Natural killer cell (primary cell): ENCODE data around the gene ABCB8. TPM values are rescaled to one million over a fixed set of nuclear protein-coding genes. Genes with fewer than 3 reads are reported as not detected.

Source experiments
- ATAC-seq, 3 donors: fragments of 150-1000 bp in 2 of 3; fragments of 200-7000 bp in 1 of 3; cut with Tn5 transposase; 1 replicate in 1 of 3; 2 replicates in 2 of 3; pipeline ENCODE4 v1.10.0; 2021; ENCODE audit warnings: mild to moderate bottlenecking in 2 of 3, moderate library complexity in 2 of 3
- DNase-seq, 2 donors: peaks; one replicate each; pipeline versions ENCODE4 v3.0.0 to v3.0.0-alpha.2; 2013 to 2021; ENCODE audit warnings: mixed read lengths in 1 of 2
- H3K27ac ChIP-seq: one replicate; pipeline ENCODE4 v1.5.1; 2013; ENCODE audit warnings: mild to moderate bottlenecking, low read length
- H3K27me3 ChIP-seq: one replicate; pipeline ENCODE4 v1.6.1; 2013; ENCODE audit warnings: low read length; ENCODE audit not compliant: control insufficient read depth, insufficient read depth
- H3K36me3 ChIP-seq: one replicate; pipeline ENCODE4 v1.6.1; 2013; ENCODE audit warnings: low read length; ENCODE audit not compliant: control insufficient read depth, insufficient read depth
- H3K4me1 ChIP-seq: one replicate; pipeline ENCODE4 v1.6.1; 2013; ENCODE audit warnings: low read length; ENCODE audit not compliant: control insufficient read depth, insufficient read depth
- H3K4me3 ChIP-seq: one replicate; pipeline ENCODE4 v1.5.1; 2013; ENCODE audit warnings: low read length
- H3K9me3 ChIP-seq: one replicate; pipeline ENCODE4 v1.6.1; 2013; ENCODE audit warnings: low read length; ENCODE audit not compliant: control insufficient read depth, insufficient read depth
- H3K27ac Mint-ChIP-seq, 2 donors: one replicate each; pipeline ENCODE4 v1.8.0; 2022; ENCODE audit warnings: mild to moderate bottlenecking in 2 of 2, mixed read lengths in 2 of 2, moderate library complexity in 1 of 2
- H3K27me3 Mint-ChIP-seq, 2 donors: one replicate each; pipeline ENCODE4 v1.8.0; 2022; ENCODE audit warnings: low read depth in 2 of 2, mixed read lengths in 2 of 2
- H3K36me3 Mint-ChIP-seq: one replicate; pipeline ENCODE4 v1.8.0; 2022; ENCODE audit warnings: mixed read lengths
- H3K4me1 Mint-ChIP-seq, 2 donors: one replicate each; pipeline ENCODE4 v1.8.0; 2022; ENCODE audit warnings: mixed read lengths in 2 of 2
- H3K4me3 Mint-ChIP-seq: one replicate; pipeline ENCODE4 v1.8.0; 2022; ENCODE audit warnings: mild to moderate bottlenecking, moderate library complexity, mixed read lengths
- H3K9me3 Mint-ChIP-seq, 2 donors: one replicate each; pipeline ENCODE4 v1.8.0; 2022; ENCODE audit warnings: mixed read lengths in 2 of 2
- WGBS: methylation state at CpG from one replicate; pipeline ENCODE4 v1.1.7; 2013; ENCODE audit warnings: missing lambda C conversion rate; ENCODE audit not compliant: insufficient coverage; 5-methylcytosine and 5-hydroxymethylcytosine counted together
- intact Hi-C: fragments of 100-400 bp; cut with micrococcal nuclease; formaldehyde crosslinking; loops from one replicate; pipeline ENCODE4 v1.14.2; 2022
- total RNA-seq, 4 donors: library from RNA; stranded (reverse); fragments of 120-200 nt in 1 of 4; gene quantifications; one replicate each; pipeline versions ENCODE4 v1.2.3 to v1.2.4, GENCODE V29; 2013 to 2022
- TF ChIP-seq, protein P1 (sequence below): fragments of 200-600 bp; IDR thresholded peaks from one replicate; pipeline ENCODE4 v1.8.0; 2022; ENCODE audit warnings: antibody characterized with exemption

ABCB8 gene
- total RNA-seq, result 10 to 100 TPM; 50.6 to 60.5 (median 53.7) TPM
- total RNA-seq (2013), result 25.5 TPM

DNA sequence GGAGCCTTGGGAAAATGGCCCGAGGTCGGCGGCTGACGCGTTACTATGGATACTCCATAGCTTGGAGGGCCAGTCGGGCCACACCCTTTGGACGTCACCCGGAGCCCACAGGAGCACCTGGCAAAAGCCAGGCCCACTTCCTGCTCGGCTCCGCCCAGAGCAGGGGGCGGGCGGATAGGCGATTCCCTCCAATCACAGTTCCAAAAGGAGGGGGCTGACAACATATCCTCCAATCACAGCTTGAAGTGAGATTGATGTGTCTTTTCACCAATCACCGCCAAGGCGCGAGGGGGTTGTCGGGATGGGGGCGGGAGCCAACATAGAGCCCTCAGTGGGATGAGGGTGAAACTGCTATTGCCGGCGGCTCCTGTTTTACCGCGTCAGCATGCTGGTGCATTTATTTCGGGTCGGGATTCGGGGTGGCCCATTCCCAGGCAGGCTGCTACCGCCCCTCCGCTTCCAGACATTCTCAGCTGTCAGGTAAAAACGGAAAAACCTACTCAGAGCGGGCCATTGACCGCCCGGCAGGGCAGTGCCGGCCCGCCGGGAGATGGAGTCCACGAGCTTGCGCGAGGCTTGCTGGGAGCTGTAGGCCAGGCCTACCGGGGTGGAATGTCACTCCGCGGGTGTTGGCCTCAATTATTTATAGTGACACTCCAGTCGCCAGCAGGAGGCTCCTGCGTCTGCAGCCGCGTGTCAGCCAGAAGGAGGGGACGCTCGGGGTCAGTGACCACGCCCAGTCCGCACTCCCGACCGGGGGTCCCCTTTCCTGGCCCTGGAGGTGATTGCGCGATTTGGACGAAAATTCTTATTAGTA, at the start of gene ABCB8:
ABCB8 (plus strand) TSS at position 320 of the 817 bp plus-strand sequence; CDS start at position 386, 66 bp downstream.
- intact Hi-C loops, result loop anchor here (1.0 to 2.0 kb wide), 3 partner anchors 30 to 82 kb away; partner anchors contain the start of gene FASTK
- ATAC-seq, result peak; percentile 91 to 96 (median 92)
- peak within 1 kb of the TSS; percentile 96 for H3K27ac ChIP-seq
- Mint-ChIP-seq H3K27me3 (no peaks in the 10 kb centered on the region), H3K9me3 (no peaks in the 10 kb centered on the region), H3K4me3 (peak within 1 kb of the TSS; percentile 95), H3K27ac (peak within 1 kb of the TSS; percentile 96 to 97), H3K4me1 (peaks cover 15 to 16% of the 10 kb centered on the region in 2 donors), H3K36me3 (no peaks in the 10 kb centered on the region)
- no peaks in the 10 kb centered on the region for H3K9me3 ChIP-seq
- DNase-seq, result peak; percentile 95 to 99
- peaks cover 17% of the 10 kb centered on the region for H3K4me1 ChIP-seq
- no peaks in the 10 kb centered on the region for H3K27me3 ChIP-seq
- H3K36me3 ChIP-seq, result no peaks in the 10 kb centered on the region
- peak within 1 kb of the TSS; percentile 84 for H3K4me3 ChIP-seq
- TF ChIP-seq, protein P1, sequence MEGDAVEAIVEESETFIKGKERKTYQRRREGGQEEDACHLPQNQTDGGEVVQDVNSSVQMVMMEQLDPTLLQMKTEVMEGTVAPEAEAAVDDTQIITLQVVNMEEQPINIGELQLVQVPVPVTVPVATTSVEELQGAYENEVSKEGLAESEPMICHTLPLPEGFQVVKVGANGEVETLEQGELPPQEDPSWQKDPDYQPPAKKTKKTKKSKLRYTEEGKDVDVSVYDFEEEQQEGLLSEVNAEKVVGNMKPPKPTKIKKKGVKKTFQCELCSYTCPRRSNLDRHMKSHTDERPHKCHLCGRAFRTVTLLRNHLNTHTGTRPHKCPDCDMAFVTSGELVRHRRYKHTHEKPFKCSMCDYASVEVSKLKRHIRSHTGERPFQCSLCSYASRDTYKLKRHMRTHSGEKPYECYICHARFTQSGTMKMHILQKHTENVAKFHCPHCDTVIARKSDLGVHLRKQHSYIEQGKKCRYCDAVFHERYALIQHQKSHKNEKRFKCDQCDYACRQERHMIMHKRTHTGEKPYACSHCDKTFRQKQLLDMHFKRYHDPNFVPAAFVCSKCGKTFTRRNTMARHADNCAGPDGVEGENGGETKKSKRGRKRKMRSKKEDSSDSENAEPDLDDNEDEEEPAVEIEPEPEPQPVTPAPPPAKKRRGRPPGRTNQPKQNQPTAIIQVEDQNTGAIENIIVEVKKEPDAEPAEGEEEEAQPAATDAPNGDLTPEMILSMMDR, result peak; percentile 56
- 1% methylated on average over 53 of the region's 53 CpGs for WGBS

DNA sequence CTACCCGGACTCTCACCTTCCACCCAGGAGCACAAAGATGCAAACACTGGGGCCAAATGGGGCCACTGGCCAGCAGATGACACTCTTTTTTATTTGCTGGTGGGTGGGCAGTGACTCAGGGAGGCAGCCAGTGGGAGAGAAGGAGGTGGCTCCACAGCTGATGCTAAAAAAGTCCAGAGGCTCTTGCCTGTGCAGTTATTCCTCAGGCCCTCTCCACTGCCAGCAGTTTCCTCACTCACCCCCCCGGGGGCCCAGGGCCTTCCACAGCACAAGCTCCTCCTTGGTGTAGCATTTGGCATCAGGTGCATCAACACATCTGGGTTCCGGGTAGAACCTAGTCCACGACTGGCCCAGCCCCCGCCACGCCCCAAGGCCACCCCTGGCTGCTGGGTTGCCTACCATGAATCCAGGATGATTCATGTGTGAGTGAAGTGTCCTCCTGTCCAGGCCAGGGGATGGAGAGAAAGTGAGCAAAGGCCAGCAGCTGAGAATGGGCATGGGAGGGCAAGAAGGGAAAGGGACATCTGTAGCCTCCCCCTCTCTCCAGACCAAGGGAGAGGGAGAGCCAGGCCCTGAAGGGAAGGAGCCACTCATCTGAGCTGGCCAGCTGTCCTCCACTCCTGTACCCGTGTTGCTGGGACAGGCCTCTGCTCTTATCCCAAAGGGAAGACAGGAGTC, 48.4 kb upstream of the ABCB8 start:
- no peaks in the 10 kb centered on the region for H3K36me3 Mint-ChIP-seq
- intact Hi-C loops, result loop anchor here (5.0 kb wide), 1 partner anchor 32 kb away; no protein-coding TSS in a partner anchor
- H3K4me1 ChIP-seq, result peaks cover 29% of the 10 kb centered on the region
- H3K9me3 ChIP-seq, result no peaks in the 10 kb centered on the region
- TF ChIP-seq, protein P1, result no peak
- H3K4me3 ChIP-seq, result no peak overlapping the region
- H3K27me3 ChIP-seq, result peaks cover 35% of the 10 kb centered on the region
- H3K27ac Mint-ChIP-seq, result no peak overlapping the region
- DNase-seq, result no peak
- no peaks in the 10 kb centered on the region for H3K9me3 Mint-ChIP-seq
- no peak overlapping the region for H3K4me3 Mint-ChIP-seq
- peaks cover 43 to 49% of the 10 kb centered on the region in 2 donors for H3K27me3 Mint-ChIP-seq
- ATAC-seq, result no peak
- WGBS, result 53% methylated on average over 7 of the region's 7 CpGs
- H3K27ac ChIP-seq, result no peak overlapping the region
- peaks cover 20 to 26% of the 10 kb centered on the region in 2 donors for H3K4me1 Mint-ChIP-seq
- H3K36me3 ChIP-seq, result no peaks in the 10 kb centered on the region

DNA sequence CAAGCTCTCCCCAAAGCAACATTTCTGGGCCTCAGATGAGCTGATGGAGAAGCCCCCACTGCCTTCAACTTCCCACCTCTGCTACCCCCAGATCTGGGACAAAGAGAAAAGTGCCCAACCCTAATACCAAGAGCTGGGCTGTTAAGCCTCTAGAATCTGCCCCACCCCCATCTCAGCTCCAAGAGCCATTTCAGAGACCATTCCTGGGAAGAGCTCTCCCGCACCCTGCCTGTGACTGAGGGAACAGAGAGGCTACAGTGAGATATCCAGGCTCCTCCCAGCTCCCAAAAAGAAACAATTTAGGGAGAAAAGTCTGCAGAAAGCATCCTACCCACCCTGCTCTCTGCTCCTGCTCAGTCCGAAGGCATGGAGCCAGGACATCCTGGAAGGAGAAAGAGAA, 47.6 kb upstream of the ABCB8 start:
- peaks cover 15 to 21% of the 10 kb centered on the region in 2 donors for H3K4me1 Mint-ChIP-seq
- TF ChIP-seq, protein P1, result no peak
- H3K9me3 ChIP-seq, result no peaks in the 10 kb centered on the region
- H3K36me3 ChIP-seq, result no peaks in the 10 kb centered on the region
- H3K27ac Mint-ChIP-seq, result no peak overlapping the region
- DNase-seq (no peak), ATAC-seq (no peak)
- peaks cover 31% of the 10 kb centered on the region for H3K27me3 ChIP-seq
- H3K4me3 Mint-ChIP-seq, result no peak overlapping the region
- H3K27me3 Mint-ChIP-seq, result peaks cover 49 to 50% of the 10 kb centered on the region in 2 donors
- intact Hi-C loops, result no loop called here
- H3K27ac ChIP-seq, result no peak overlapping the region
- H3K36me3 Mint-ChIP-seq, result no peaks in the 10 kb centered on the region
- H3K9me3 Mint-ChIP-seq, result no peaks in the 10 kb centered on the region
- WGBS, result 68% methylated on average over 2 of the region's 2 CpGs
- no peak overlapping the region for H3K4me3 ChIP-seq
- peaks cover 22% of the 10 kb centered on the region for H3K4me1 ChIP-seq
